K562 (cell line): Measurements from ENCODE around the gene VSNL1. TPM values are rescaled to one million over a fixed set of nuclear protein-coding genes. Genes with fewer than 3 reads are reported as not detected.

Experiments used
- ARID1B ChIP-seq: fragments of 450-650 bp; IDR thresholded peaks from 2 replicates; pipeline ENCODE4 v1.6.1; 2016; ENCODE audit warnings: antibody characterized with exemption, mild to moderate bottlenecking, inconsistent platforms
- BCOR ChIP-seq: fragments of 450-650 bp; IDR thresholded peaks from 2 replicates; pipeline ENCODE4 v1.6.1; 2016
- BHLHE40 ChIP-seq: IDR thresholded peaks from 2 replicates; pipeline ENCODE4 v1.6.1; 2011; ENCODE audit warnings: low read length, improper control_type of control experiment
- C11orf30 ChIP-seq: fragments of 450-650 bp; IDR thresholded peaks from 2 replicates; pipeline ENCODE4 v1.6.1; 2016; ENCODE audit warnings: low read depth, mild to moderate bottlenecking
- EP300 ChIP-seq: IDR thresholded peaks from 2 replicates; pipeline ENCODE4 v1.6.1; 2012; ENCODE audit warnings: low read length, improper control_type of control experiment
- FOS ChIP-seq: IDR thresholded peaks from 3 replicates; pipeline ENCODE4 v1.6.1; 2011; ENCODE audit not compliant: insufficient read length; ENCODE audit errors: extremely low read depth
- FOSL1 ChIP-seq: fragments of 200-800 bp; sonication (Bioruptor generic); conservative IDR thresholded peaks from 2 replicates; pipeline ENCODE4 v1.6.1; 2016; ENCODE audit warnings: missing genetic modification characterization, missing compliant biosample characterization
- FOXP1 ChIP-seq: sonication (generic); formaldehyde crosslinking; IDR thresholded peaks from 2 replicates; pipeline ENCODE4 v1.8.0; 2022; ENCODE audit warnings: mild to moderate bottlenecking, missing genetic modification reagents
- KDM5B ChIP-seq: fragments of 200-600 bp; sonication (generic); IDR thresholded peaks from 2 replicates; pipeline ENCODE4 v1.6.1; 2012; ENCODE audit warnings: low read depth, mild to moderate bottlenecking, moderate library complexity, low read length, control low read depth, inconsistent platforms; ENCODE audit not compliant: insufficient replicate concordance
- MEF2D ChIP-seq: conservative IDR thresholded peaks from 2 replicates; pipeline ENCODE4 v1.6.1; 2016; ENCODE audit warnings: low read depth, missing genetic modification characterization, missing compliant biosample characterization
- MYC ChIP-seq, 2 experiments: fragments of 250-450 bp in 1 of 2; sonication (Bioruptor Pico) in 1 of 2; IDR thresholded peaks; 2 replicates each; pipeline versions ENCODE4 v1.5.1 to v1.6.1; 2012 to 2021; ENCODE audit warnings: low read depth in 2 of 2, borderline replicate concordance in 1 of 2, improper control_type of control experiment in 1 of 2, low read length in 1 of 2, mild to moderate bottlenecking in 1 of 2, moderate library complexity in 1 of 2
- NR2C2 ChIP-seq, 2 experiments: fragments of 200-800 bp in 1 of 2; sonication (Bioruptor generic) in 1 of 2; sonication (generic) in 1 of 2; formaldehyde crosslinking in 1 of 2; IDR thresholded peaks; 2 replicates each; pipeline versions ENCODE4 v1.6.1 to v1.8.0; 2016 to 2022; ENCODE audit warnings: mild to moderate bottlenecking in 1 of 2, missing compliant biosample characterization in 1 of 2, missing genetic modification characterization in 1 of 2, missing genetic modification reagents in 1 of 2
- RBBP5 ChIP-seq: fragments of 200-600 bp; sonication (generic); IDR thresholded peaks from 2 replicates; pipeline ENCODE4 v1.6.1; 2012; ENCODE audit warnings: borderline replicate concordance, mild to moderate bottlenecking, low read length, control low read depth, inconsistent platforms; ENCODE audit not compliant: insufficient read depth, poor library complexity, severe bottlenecking
- SMAD1 ChIP-seq: fragments of 150-350 bp; IDR thresholded peaks from 2 replicates; pipeline ENCODE4 v1.6.1; 2014; ENCODE audit warnings: low read length, low read depth; ENCODE audit not compliant: partially characterized antibody
- SMAD3 ChIP-seq: fragments of 450-650 bp; formaldehyde crosslinking; conservative IDR thresholded peaks from 2 replicates; pipeline ENCODE4 v1.4.0; 2020; ENCODE audit warnings: mild to moderate bottlenecking
- SMARCA4 ChIP-seq: fragments of 450-650 bp; IDR thresholded peaks from 2 replicates; pipeline ENCODE4 v1.6.1; 2016
- ZKSCAN8 ChIP-seq: fragments of 200-800 bp; sonication (Bioruptor generic); IDR thresholded peaks from 2 replicates; pipeline ENCODE4 v1.6.1; 2016; ENCODE audit warnings: missing genetic modification characterization, missing compliant biosample characterization
- ZNF75A ChIP-seq: fragments of 450-650 bp; formaldehyde crosslinking; IDR thresholded peaks from 2 replicates; pipeline ENCODE4 v1.4.0; 2020; ENCODE audit warnings: mild to moderate bottlenecking
- ZNF764 ChIP-seq: fragments of 250-450 bp; sonication (Bioruptor Pico); IDR thresholded peaks from 2 replicates; pipeline ENCODE4 v1.4.0; 2020; ENCODE audit warnings: low read depth, mild to moderate bottlenecking, moderate library complexity
- polyA plus RNA-seq, 8 experiments: library from polyadenylated mRNA; depleted of rRNA in 4 of 8; stranded (reverse) in 5 of 8; unstranded in 3 of 8; fragments of >200 nt; fragmentation: Nextera tagmentation in 2 of 8; fragmentation: Illumina TruSeq in 1 of 8; extraction: Ambion mirVana in 2 of 8; extraction: Trizol in 1 of 8; gene quantifications; 2 replicates each; pipeline versions ENCODE4 v1.2.1 to v1.2.3, GENCODE V29; 2011 to 2014; ENCODE audit warnings: inconsistent platforms in 1 of 8, missing spikeins in 1 of 8
- total RNA-seq, 7 experiments: library from RNA; depleted of rRNA in 6 of 7; stranded (reverse); fragments of >200 nt in 6 of 7; fragmentation: Illumina TruSeq in 2 of 7; extraction: Trizol in 2 of 7; gene quantifications; 2 replicates each; pipeline versions ENCODE4 v1.2.1 to v1.2.3, GENCODE V29; 2011 to 2021; ENCODE audit warnings: low replicate concordance in 1 of 7
- TF ChIP-seq, protein P1 (sequence below), 2 experiments: fragments of 450-650 bp; conservative IDR thresholded peaks; 2 replicates each; pipeline ENCODE4 v1.6.1; 2017; ENCODE audit warnings: mild to moderate bottlenecking in 2 of 2, moderate library complexity in 2 of 2
- TF ChIP-seq, protein P2 (sequence below): fragments of 450-650 bp; IDR thresholded peaks from 2 replicates; pipeline ENCODE4 v1.6.1; 2016

Gene VSNL1
- total and polyA plus RNA-seq, 9 of the 15 experiments (the other 6 are each of a cell fraction or from before 2014, with no cell fraction given): 0.20 TPM; not detected in 8

DNA sequence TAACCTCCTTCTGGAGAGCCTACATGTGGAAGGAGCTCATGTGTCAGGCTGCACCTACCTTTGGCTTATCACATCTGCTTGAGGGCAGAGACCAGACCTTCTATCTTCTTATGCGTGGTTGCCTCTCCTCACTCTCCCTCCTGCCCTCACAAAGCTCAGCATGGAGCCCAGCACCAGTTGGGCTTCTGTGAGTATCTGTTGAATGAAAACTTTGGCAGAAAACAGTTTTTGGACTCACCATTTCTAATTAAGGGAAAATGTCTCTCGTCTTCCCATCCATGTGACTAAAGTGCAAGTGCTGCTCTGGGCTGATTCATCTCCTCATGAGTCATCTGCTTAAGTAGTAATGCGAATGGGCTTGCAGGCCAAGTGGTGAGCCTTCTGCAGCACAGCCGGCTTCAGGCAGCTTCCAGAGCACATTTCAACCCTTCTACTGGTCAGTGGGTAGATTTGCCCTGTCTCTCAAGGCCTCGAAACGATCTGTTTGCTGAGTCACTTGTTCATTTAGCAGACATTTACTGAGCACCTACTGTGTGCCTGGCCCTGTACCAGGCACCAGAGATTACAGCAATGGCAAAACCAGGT is 102.6 kb downstream of the VSNL1 start (continued):
- peak; percentile 21 for TF ChIP-seq KDM5B
- 0 out of 2 replicates have a peak, but pooled peaks have one; percentile 24 for TF ChIP-seq MYC (IDR thresholded peaks at IDR 0.05; ENCODE audit: low read depth, low read length)
- TF ChIP-seq MYC (CRISPR knock-in tag; IDR thresholded peaks at IDR 0.05; ENCODE audit: borderline replicate concordance, low read depth): no peak
- TF ChIP-seq SMARCA4: peak; percentile 72
- no peak for TF ChIP-seq FOXP1 (CRISPR knock-in tag)
- TF ChIP-seq BCOR: peak; percentile 57; the same call in 1 of the 2 replicates
- TF ChIP-seq ZNF75A: no peak
- peak; percentile 73 for TF ChIP-seq FOS
- no peak for TF ChIP-seq SMAD3 (CRISPR knock-in tag)
- no peak for TF ChIP-seq SMAD1
- peak; percentile 79 for TF ChIP-seq ARID1B
- TF ChIP-seq FOSL1 (tag): peak; percentile 98
- peak; percentile 96 for TF ChIP-seq ZKSCAN8 (CRISPR knock-in tag)
- no peak for TF ChIP-seq EP300
- TF ChIP-seq C11orf30: peak; percentile 55; the same call in 1 of the 2 replicates
- 0 out of 2 replicates have a peak, but pooled peaks have one; percentile 35 for TF ChIP-seq BHLHE40
- TF ChIP-seq RBBP5: peak; percentile 50
- TF ChIP-seq MEF2D (tag): peak; percentile 50; the same call in 1 of the 2 replicates
- TF ChIP-seq, protein P1, sequence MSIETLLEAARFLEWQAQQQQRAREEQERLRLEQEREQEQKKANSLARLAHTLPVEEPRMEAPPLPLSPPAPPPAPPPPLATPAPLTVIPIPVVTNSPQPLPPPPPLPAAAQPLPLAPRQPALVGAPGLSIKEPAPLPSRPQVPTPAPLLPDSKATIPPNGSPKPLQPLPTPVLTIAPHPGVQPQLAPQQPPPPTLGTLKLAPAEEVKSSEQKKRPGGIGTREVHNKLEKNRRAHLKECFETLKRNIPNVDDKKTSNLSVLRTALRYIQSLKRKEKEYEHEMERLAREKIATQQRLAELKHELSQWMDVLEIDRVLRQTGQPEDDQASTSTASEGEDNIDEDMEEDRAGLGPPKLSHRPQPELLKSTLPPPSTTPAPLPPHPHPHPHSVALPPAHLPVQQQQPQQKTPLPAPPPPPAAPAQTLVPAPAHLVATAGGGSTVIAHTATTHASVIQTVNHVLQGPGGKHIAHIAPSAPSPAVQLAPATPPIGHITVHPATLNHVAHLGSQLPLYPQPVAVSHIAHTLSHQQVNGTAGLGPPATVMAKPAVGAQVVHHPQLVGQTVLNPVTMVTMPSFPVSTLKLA (conservative IDR thresholded peaks at IDR 0.05): peak in 1 of 2 experiments; percentile 47; a peak in 1 of 4 replicates
- no peak for TF ChIP-seq ZNF764
- TF ChIP-seq, protein P2, sequence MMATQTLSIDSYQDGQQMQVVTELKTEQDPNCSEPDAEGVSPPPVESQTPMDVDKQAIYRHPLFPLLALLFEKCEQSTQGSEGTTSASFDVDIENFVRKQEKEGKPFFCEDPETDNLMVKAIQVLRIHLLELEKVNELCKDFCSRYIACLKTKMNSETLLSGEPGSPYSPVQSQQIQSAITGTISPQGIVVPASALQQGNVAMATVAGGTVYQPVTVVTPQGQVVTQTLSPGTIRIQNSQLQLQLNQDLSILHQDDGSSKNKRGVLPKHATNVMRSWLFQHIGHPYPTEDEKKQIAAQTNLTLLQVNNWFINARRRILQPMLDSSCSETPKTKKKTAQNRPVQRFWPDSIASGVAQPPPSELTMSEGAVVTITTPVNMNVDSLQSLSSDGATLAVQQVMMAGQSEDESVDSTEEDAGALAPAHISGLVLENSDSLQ: peak; percentile 28; the same call in 1 of the 2 replicates
- no peak for TF ChIP-seq NR2C2 (CRISPR knock-in tag; IDR thresholded peaks at IDR 0.05)
- TF ChIP-seq NR2C2 (tag; IDR thresholded peaks at IDR 0.05): peak; percentile 51; the same call in 1 of the 2 replicates
